HG03060 (cell line): ENCODE data around the gene MPHOSPH8.
"Not testable (repeated sequence)": the region's sequence is repeated elsewhere in the genome, so short reads cannot be mapped to it uniquely, and the experiment has no call there.

ENCODE experiments used
- ATAC-seq: cut with Tn5 transposase; IDR thresholded peaks from one replicate; pipeline ENCODE4 v1.9.1; 2021; ENCODE audit warnings: low read depth, moderate number of reproducible peaks; ENCODE audit not compliant: unreplicated experiment

MPHOSPH8 gene

DNA sequence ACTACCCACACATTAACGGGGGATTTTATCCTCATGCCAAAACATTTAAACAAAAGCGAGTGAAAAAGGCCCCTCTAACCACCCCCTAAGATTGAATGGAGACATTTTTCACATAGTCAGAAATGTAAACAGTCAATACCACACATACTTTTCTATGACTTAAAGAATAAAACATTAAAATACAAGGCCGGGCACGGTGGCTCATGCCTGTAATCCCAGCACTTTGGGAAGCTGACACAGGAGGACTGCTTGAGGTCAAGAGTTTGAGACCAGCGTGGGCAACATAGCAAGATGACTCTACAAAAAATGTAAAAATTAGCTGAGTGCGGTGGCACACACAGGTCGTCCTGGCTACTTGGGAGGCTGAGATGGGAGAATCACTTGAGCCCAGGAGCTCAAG is 47.3 kb downstream of the MPHOSPH8 start:
- no peak for ATAC-seq

- ATAC-seq = no peak
Observed at GRCh38 chr13:19681517-19681916, 48.1 kb downstream of the MPHOSPH8 start.

DNA sequence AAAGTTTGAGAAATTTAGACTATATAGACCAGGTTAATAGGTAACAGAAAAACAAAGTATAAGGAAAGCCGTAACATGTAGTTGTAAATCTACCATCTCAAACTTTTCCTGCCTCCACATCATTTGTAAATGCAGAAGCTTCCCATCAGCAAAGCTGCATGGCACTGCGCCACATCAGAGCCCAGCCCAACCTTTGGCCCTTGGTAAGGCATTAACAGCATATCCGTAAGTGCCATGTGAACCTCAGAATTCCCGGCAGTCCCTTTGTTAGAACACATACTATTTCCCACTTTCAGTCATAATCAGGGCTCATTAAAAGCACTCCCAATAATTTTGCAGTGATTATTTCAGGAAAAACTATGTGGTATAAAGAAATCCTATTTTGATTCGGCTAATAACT is 51.6 kb downstream of the MPHOSPH8 start:
- no peak for ATAC-seq

- ATAC-seq = no peak
Observed at GRCh38 chr13:19685437-19685836, 52.0 kb downstream of the MPHOSPH8 start.

GRCh38 chr13:19691447-19691846 is 58.0 kb downstream of the MPHOSPH8 start:
- ATAC-seq = not testable (repeated sequence)

- no peak for ATAC-seq
Observed at GRCh38 chr13:19695428-19695827, 62.0 kb downstream of the MPHOSPH8 start.

DNA sequence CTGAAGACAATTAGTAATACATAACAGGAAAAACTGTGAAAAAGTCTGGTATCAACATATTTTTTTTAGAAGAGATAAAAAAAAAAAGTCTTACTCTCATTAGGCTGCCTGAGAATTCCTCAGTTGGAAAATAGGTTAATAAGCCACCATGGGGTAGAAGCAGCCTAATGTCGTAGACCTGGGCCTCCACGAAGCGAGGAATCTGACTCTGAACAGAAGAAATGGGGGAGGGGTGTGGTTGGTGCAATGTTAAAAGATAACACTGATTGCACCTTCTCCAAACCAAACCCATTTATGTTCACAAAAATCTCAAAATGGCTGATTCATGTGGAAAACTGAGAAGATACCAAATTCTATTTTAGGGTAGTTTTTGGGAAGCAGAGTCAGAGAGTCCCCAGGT is 62.4 kb downstream of the MPHOSPH8 start:
- no peak for ATAC-seq

- not testable (repeated sequence) for ATAC-seq
Observed at GRCh38 chr13:19700963-19701362, 67.5 kb downstream of the MPHOSPH8 start.

DNA sequence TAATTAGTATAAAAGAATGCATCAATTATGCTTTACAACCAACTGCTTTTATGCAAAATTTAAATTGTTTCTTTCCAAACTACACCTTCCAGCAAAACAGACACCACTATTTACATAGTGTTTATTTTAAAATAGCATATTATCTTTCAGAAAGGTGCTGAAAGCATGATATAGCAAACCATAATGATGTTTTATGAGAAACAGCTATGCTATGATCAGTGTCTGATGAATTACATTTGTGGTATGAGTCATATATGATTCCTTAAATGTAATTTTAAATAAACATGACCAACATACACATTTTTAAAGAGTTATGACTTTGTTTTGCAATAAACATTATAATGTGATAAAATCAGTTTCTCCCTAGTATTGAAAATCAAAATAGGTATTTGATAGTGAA is 68.2 kb downstream of the MPHOSPH8 start:
- ATAC-seq = not testable (repeated sequence)

- not testable (repeated sequence) for ATAC-seq
Observed at GRCh38 chr13:19704256-19704655, 70.8 kb downstream of the MPHOSPH8 start.

GRCh38 chr13:19709039-19709438 is 75.6 kb downstream of the MPHOSPH8 start:
- ATAC-seq = not testable (repeated sequence)

DNA sequence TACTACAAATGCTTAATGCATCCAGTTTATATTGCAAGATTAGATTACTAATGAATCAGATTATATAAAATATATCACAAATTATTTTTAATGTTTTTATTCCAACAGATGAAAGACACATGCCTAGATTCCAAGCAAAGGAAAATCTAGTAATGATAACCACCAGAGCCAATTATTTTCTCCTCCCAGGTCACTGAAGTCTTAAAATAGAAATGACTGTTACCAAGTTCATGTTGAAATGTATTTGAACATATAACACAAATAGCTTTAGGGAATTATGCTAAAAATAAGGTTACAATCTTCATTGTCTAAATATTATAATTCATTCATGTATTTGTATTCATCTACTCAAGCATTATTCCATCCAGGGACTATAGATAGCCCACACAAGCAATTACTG is 76.3 kb downstream of the MPHOSPH8 start:
- ATAC-seq = not testable (repeated sequence)

DNA sequence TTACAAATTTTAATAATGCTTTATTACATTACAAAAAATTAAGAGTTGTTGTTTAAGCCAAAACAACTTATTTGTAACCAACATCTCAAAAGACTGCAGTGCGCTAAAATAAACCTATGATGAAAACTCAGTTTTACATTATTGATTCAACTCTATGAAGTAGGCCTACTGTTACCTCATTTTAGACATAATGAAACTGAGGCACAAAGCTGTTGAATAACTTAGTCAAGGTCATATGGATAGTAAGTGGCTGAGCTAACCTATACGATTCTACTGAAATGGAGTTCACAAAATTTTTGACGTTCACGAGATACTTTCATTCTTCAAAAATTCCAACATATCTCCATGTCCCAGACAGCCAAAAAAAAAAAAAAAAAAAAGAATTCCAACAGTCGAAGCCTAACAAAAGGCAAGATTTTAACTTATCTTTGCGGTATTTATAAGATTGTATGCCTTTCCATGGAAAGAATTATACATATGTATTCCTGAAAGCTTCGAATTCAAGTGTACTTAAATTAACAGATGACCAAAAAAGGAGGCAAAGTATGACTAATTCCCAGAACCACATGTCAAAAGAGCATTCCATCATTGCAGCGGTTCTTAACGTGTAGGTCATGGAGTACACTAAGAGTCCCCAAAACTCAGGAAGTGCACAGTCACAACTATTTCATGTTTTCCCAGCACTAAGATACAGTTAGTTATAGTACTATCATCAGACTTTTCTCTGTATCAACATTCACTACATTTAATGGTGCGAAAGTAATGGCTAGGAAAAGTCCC is 79.9 kb downstream of the MPHOSPH8 start:
- ATAC-seq = no peak

GRCh38 chr13:19720039-19720438 is 86.6 kb downstream of the MPHOSPH8 start:
- no peak for ATAC-seq
